Smooth muscle cell (in vitro differentiated cells): ENCODE results near the gene AGAP1. TPM values are rescaled to one million over a fixed set of nuclear protein-coding genes. Genes with fewer than 3 reads are reported as not detected.
"Not testable (repeated sequence)": the region's sequence is repeated elsewhere in the genome, so short reads cannot be mapped to it uniquely, and the experiment has no call there.

ENCODE experiments used
- DNase-seq: peaks from one replicate; lab custom pipeline; 2025; ENCODE audit not compliant: unreplicated experiment; lab: John Stamatoyannopoulos, UW
- H2AFZ ChIP-seq: fragments of 200-600 bp; sonication (generic); 2 replicates; pipeline ENCODE4 v1.6.0; 2016; ENCODE audit warnings: antibody characterized with exemption, low read depth, mild to moderate bottlenecking
- H3F3A ChIP-seq: fragments of 200-600 bp; sonication (generic); 2 replicates; pipeline ENCODE4 v1.6.0; 2017; ENCODE audit warnings: antibody characterized with exemption, low read depth
- H3K27ac ChIP-seq: fragments of 200-600 bp; sonication (generic); 2 replicates; pipeline ENCODE4 v1.5.1; 2016; ENCODE audit warnings: low read depth, mild to moderate bottlenecking
- H3K27me3 ChIP-seq: fragments of 200-600 bp; sonication (generic); 2 replicates; pipeline ENCODE4 v1.6.1; 2016; ENCODE audit warnings: low read depth, mild to moderate bottlenecking
- H3K36me3 ChIP-seq: fragments of 200-600 bp; sonication (generic); 2 replicates; pipeline ENCODE4 v1.5.1; 2016; ENCODE audit warnings: low read depth
- H3K4me1 ChIP-seq: fragments of 200-600 bp; sonication (generic); 2 replicates; pipeline ENCODE4 v1.5.1; 2016; ENCODE audit warnings: low read depth
- H3K4me2 ChIP-seq: fragments of 200-600 bp; sonication (generic); 2 replicates; pipeline ENCODE4 v1.6.0; 2016; ENCODE audit warnings: mild to moderate bottlenecking
- H3K4me3 ChIP-seq: fragments of 200-600 bp; sonication (generic); 2 replicates; pipeline ENCODE4 v1.5.1; 2016; ENCODE audit warnings: mild to moderate bottlenecking
- H3K79me2 ChIP-seq: fragments of 200-600 bp; sonication (generic); 2 replicates; pipeline ENCODE4 v1.6.0; 2016; ENCODE audit warnings: low read depth, mild to moderate bottlenecking
- H3K9ac ChIP-seq: fragments of 200-600 bp; sonication (generic); 2 replicates; pipeline ENCODE4 v1.6.0; 2016; ENCODE audit warnings: low read depth
- H3K9me3 ChIP-seq: fragments of 200-600 bp; sonication (generic); replicated peaks from 2 replicates; pipeline ENCODE4 v1.5.1; 2016; ENCODE audit warnings: low read depth
- H4K20me1 ChIP-seq: fragments of 200-600 bp; sonication (generic); 2 replicates; pipeline ENCODE4 v1.6.0; 2016; ENCODE audit warnings: low read depth
- CTCF ChIP-seq: fragments of 200-600 bp; sonication (generic); IDR thresholded peaks from 2 replicates; pipeline ENCODE4 v1.5.1; 2017; ENCODE audit warnings: borderline replicate concordance, mild to moderate bottlenecking, antibody characterized with exemption; ENCODE audit not compliant: insufficient read depth, poor library complexity, severe bottlenecking
- WGBS: methylation state at CpG from one replicate; pipeline ENCODE4 v1.1.7; 2016; ENCODE audit warnings: low lambda C conversion rate; 5-methylcytosine and 5-hydroxymethylcytosine counted together
- polyA plus RNA-seq: library from polyadenylated mRNA; unstranded; fragments of >200 nt; fragmentation: Nextera tagmentation; extraction: Ambion mirVana; gene quantifications from 2 replicates; pipeline ENCODE4 v1.2.1, GENCODE V29; 2016
- total RNA-seq: library from RNA; depleted of rRNA; stranded (reverse); fragments of >200 nt; gene quantifications from 2 replicates; pipeline ENCODE4 v1.2.3, GENCODE V29; 2014

Gene AGAP1
- total and polyA plus RNA-seq, 2 experiments from 2014 or later, result 3.9 to 9.8 TPM

GRCh38 chr2:235600926-235601325 lies 107.1 kb downstream of the AGAP1 start:
- H3K4me3 ChIP-seq, result no peak overlapping the region
- no peaks in the 10 kb centered on the region for H3K36me3 ChIP-seq
- H3K9ac ChIP-seq, result no peak overlapping the region
- H3K9me3 ChIP-seq, result no peaks in the 10 kb centered on the region
- H3F3A ChIP-seq, result no peaks in the 10 kb centered on the region
- peaks cover 92% of the 10 kb centered on the region for H4K20me1 ChIP-seq
- no peaks in the 10 kb centered on the region for H3K4me1 ChIP-seq
- H3K4me2 ChIP-seq, result no peak overlapping the region
- TF ChIP-seq CTCF, result no peak
- 94% methylated on average over 5 of the region's 5 CpGs for WGBS
- no peak for DNase-seq
- H3K79me2 ChIP-seq, result peaks cover 8% of the 10 kb centered on the region
- H3K27ac ChIP-seq, result no peak overlapping the region
- H3K27me3 ChIP-seq, result no peaks in the 10 kb centered on the region
- H2AFZ ChIP-seq, result no peak overlapping the region

- Histone ChIP-seq H3K27me3 (no peaks in the 10 kb centered on the region), H4K20me1 (peaks cover 92% of the 10 kb centered on the region), H3K9me3 (no peaks in the 10 kb centered on the region), H3K36me3 (no peaks in the 10 kb centered on the region), H3F3A (no peaks in the 10 kb centered on the region), H3K4me1 (no peaks in the 10 kb centered on the region), H3K9ac (no peak overlapping the region), H3K4me3 (no peak overlapping the region), H2AFZ (no peak overlapping the region), H3K4me2 (no peak overlapping the region), H3K27ac (no peak overlapping the region), H3K79me2 (peaks cover 8% of the 10 kb centered on the region)
- no peak for DNase-seq
- 95% methylated on average over 12 of the region's 12 CpGs for WGBS
- TF ChIP-seq CTCF, result no peak
Measured at GRCh38 chr2:235601960-235602704, 108.3 kb downstream of the AGAP1 start.

DNA sequence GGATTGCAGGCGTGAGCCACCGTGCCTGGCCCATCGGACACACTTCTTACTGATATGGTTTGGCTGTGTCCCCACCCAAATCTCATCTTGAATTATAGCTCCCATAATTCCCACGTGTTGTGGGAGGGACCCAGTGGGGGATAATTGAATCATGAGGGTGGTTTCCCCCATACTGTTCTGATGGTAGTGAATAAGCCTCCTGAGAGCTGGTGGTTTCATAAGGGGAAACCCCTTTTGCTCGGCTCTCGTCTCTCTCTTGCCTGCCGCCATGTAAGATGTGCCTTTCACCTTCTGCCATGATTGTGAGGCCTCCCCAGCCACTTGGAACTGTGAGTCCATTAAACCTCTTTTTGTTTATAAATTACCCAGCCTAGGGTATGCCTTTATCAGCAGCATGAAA lies 109.1 kb downstream of the AGAP1 start:
- not testable (repeated sequence) for H3K4me2 ChIP-seq, H3K27ac ChIP-seq, H3F3A ChIP-seq, H3K4me1 ChIP-seq, H2AFZ ChIP-seq, H3K9me3 ChIP-seq, H3K36me3 ChIP-seq, DNase-seq, H3K79me2 ChIP-seq, H3K27me3 ChIP-seq, H3K9ac ChIP-seq, H3K4me3 ChIP-seq
- peaks cover 93% of the 10 kb centered on the region for H4K20me1 ChIP-seq
- WGBS, result 82% methylated on average over 7 of the region's 7 CpGs

- no peak for DNase-seq
- Histone ChIP-seq H4K20me1 (peaks cover 93% of the 10 kb centered on the region), H3K4me1 (no peaks in the 10 kb centered on the region), H3K27ac (no peak overlapping the region), H3F3A (no peaks in the 10 kb centered on the region), H3K36me3 (no peaks in the 10 kb centered on the region), H3K9me3 (no peaks in the 10 kb centered on the region), H3K79me2 (peaks cover 13% of the 10 kb centered on the region), H3K9ac (no peak overlapping the region), H3K27me3 (no peaks in the 10 kb centered on the region), H3K4me3 (no peak overlapping the region), H2AFZ (no peak overlapping the region), H3K4me2 (no peak overlapping the region)
- WGBS, result 89% methylated on average over 8 of the region's 8 CpGs
- no peak for TF ChIP-seq CTCF
Measured at GRCh38 chr2:235603659-235604058, 109.8 kb downstream of the AGAP1 start.
